Hematopoietic multipotent progenitor cell treated with erythropoietin and hydrocortisone succinate and interleukin-3 and kit ligand, for 4 days (in vitro differentiated cells): ENCODE data around the gene AP2M1.

Experiments
- DNase-seq: peaks from one replicate; pipeline ENCODE4 v3.0.0-alpha.2; 2015

Gene AP2M1

GRCh38 chr3:184183679-184184078, 9.0 kb downstream of the AP2M1 start:
- DNase-seq: no peak

GRCh38 chr3:184184546-184185230, 10.0 kb downstream of the AP2M1 start:
- DNase-seq: peak; percentile 66

- DNase-seq: peak; percentile 100
Observed at GRCh38 chr3:184185461-184186183, 11.0 kb downstream of the AP2M1 start.

GRCh38 chr3:184186184-184186901, 11.7 kb downstream of the AP2M1 start, which contains the start of gene ABCF3:
Gene ABCF3 (plus strand): TSS chr3:184186199. CDS start chr3:184186208, 9 bp downstream.
- DNase-seq: peak; percentile 60

- peak; percentile 28 for DNase-seq
Observed at GRCh38 chr3:184186902-184187207, 12.2 kb downstream of the AP2M1 start.

GRCh38 chr3:184188080-184188479, 13.4 kb downstream of the AP2M1 start:
- no peak for DNase-seq

GRCh38 chr3:184189421-184189820, 14.8 kb downstream of the AP2M1 start:
- DNase-seq: no peak

GRCh38 chr3:184192889-184193288, 18.2 kb downstream of the AP2M1 start:
- no peak for DNase-seq

- DNase-seq: no peak
Observed at GRCh38 chr3:184193991-184194539, 19.4 kb downstream of the AP2M1 start.

GRCh38 chr3:184196536-184196935, 21.9 kb downstream of the AP2M1 start:
- DNase-seq: no peak

- no peak for DNase-seq
Observed at GRCh38 chr3:184198509-184198908, 23.9 kb downstream of the AP2M1 start.

GRCh38 chr3:184200825-184201224, 26.2 kb downstream of the AP2M1 start:
- DNase-seq: no peak

GRCh38 chr3:184203526-184203925, 28.9 kb downstream of the AP2M1 start:
- no peak for DNase-seq

- no peak for DNase-seq
Observed at GRCh38 chr3:184209146-184209923, 34.7 kb downstream of the AP2M1 start.

- DNase-seq: no peak
Observed at GRCh38 chr3:184211297-184211696, 36.6 kb downstream of the AP2M1 start.

- DNase-seq: no peak
Observed at GRCh38 chr3:184211718-184212117, 37.1 kb downstream of the AP2M1 start.

GRCh38 chr3:184218814-184219213, 44.2 kb downstream of the AP2M1 start:
- no peak for DNase-seq

GRCh38 chr3:184222521-184222920, 47.9 kb downstream of the AP2M1 start:
- no peak for DNase-seq

GRCh38 chr3:184223946-184224345, 49.3 kb downstream of the AP2M1 start:
- no peak for DNase-seq

- DNase-seq: peak; percentile 74
Observed at GRCh38 chr3:184227481-184227935, 52.9 kb downstream of the AP2M1 start.

GRCh38 chr3:184228376-184229137, 53.9 kb downstream of the AP2M1 start:
- peak; percentile 28 for DNase-seq
